Trophoblast cell (in vitro differentiated cells and primary cell): ENCODE results near the gene LRRC37B.
A peak's percentile ranks its signal among the peaks of the same experiment; 100 is the strongest.

ENCODE experiments used
- DNase-seq, 2 donors: peaks; one replicate each; pipeline ENCODE4 v3.0.0-alpha.2; 2016
- H2AFZ ChIP-seq: 2 replicates; pipeline ENCODE4 v1.6.1; 2013; ENCODE audit warnings: low read length, moderate library complexity, mild to moderate bottlenecking; ENCODE audit not compliant: insufficient read depth, poor library complexity
- H2AK5ac ChIP-seq: 2 replicates; pipeline ENCODE4 v1.6.1; 2013; ENCODE audit warnings: mild to moderate bottlenecking, low read length
- H2BK120ac ChIP-seq: 2 replicates; pipeline ENCODE4 v1.6.1; 2013; ENCODE audit warnings: low read length, mild to moderate bottlenecking, moderate library complexity; ENCODE audit not compliant: insufficient read depth, poor library complexity
- H2BK12ac ChIP-seq: 2 replicates; pipeline ENCODE4 v1.6.1; 2013; ENCODE audit warnings: mild to moderate bottlenecking, low read length, moderate library complexity
- H2BK5ac ChIP-seq: 2 replicates; pipeline ENCODE4 v1.6.1; 2013; ENCODE audit warnings: low read length, low read depth, moderate library complexity, mild to moderate bottlenecking; ENCODE audit not compliant: poor library complexity
- H3K14ac ChIP-seq: 2 replicates; pipeline ENCODE4 v1.6.1; 2013; ENCODE audit warnings: mild to moderate bottlenecking, low read length
- H3K18ac ChIP-seq: 2 replicates; pipeline ENCODE4 v1.6.1; 2013; ENCODE audit warnings: mild to moderate bottlenecking, low read length
- H3K23ac ChIP-seq: 2 replicates; pipeline ENCODE4 v1.6.1; 2013; ENCODE audit warnings: low read length
- H3K27ac ChIP-seq: 2 replicates; pipeline ENCODE4 v1.5.1; 2013; ENCODE audit warnings: low read depth, mild to moderate bottlenecking, inconsistent platforms, low read length, moderate library complexity
- H3K27me3 ChIP-seq: 2 replicates; pipeline ENCODE4 v1.6.1; 2013; ENCODE audit warnings: inconsistent platforms, mild to moderate bottlenecking, low read length, moderate library complexity; ENCODE audit not compliant: insufficient read depth
- H3K36me3 ChIP-seq, 2 experiments: 1 replicate in 1 of 2; 2 replicates in 1 of 2; pipeline ENCODE4 v1.6.1; 2013; ENCODE audit warnings: low read length in 2 of 2, mild to moderate bottlenecking in 2 of 2, moderate library complexity in 1 of 2; ENCODE audit not compliant: insufficient read depth in 2 of 2, control insufficient read depth in 1 of 2
- H3K4ac ChIP-seq: 2 replicates; pipeline ENCODE4 v1.6.1; 2013; ENCODE audit warnings: low read depth, mild to moderate bottlenecking, low read length, moderate library complexity
- H3K4me1 ChIP-seq, 2 experiments: 1 replicate in 1 of 2; 2 replicates in 1 of 2; pipeline ENCODE4 v1.6.1; 2013; ENCODE audit warnings: low read length in 2 of 2, mild to moderate bottlenecking in 2 of 2, moderate library complexity in 1 of 2; ENCODE audit not compliant: insufficient read depth in 2 of 2, control insufficient read depth in 1 of 2
- H3K4me2 ChIP-seq: 2 replicates; pipeline ENCODE4 v1.6.1; 2013; ENCODE audit warnings: inconsistent platforms, mild to moderate bottlenecking, low read length, moderate library complexity
- H3K4me3 ChIP-seq: 2 replicates; pipeline ENCODE4 v1.5.1; 2013; ENCODE audit warnings: mild to moderate bottlenecking, low read depth, low read length, inconsistent platforms
- H3K79me1 ChIP-seq: one replicate; pipeline ENCODE4 v1.6.1; 2013; ENCODE audit warnings: low read length
- H3K79me2 ChIP-seq: 2 replicates; pipeline ENCODE4 v1.6.1; 2013; ENCODE audit warnings: low read length, mild to moderate bottlenecking; ENCODE audit not compliant: control insufficient read depth, insufficient read depth, poor library complexity
- H3K9ac ChIP-seq: 2 replicates; pipeline ENCODE4 v1.6.1; 2013; ENCODE audit warnings: mild to moderate bottlenecking, low read length
- H3K9me3 ChIP-seq: 2 replicates; pipeline ENCODE4 v1.6.1; 2013; ENCODE audit warnings: low read depth, mild to moderate bottlenecking, control low read depth, inconsistent platforms, low read length; ENCODE audit not compliant: insufficient read depth
- H4K12ac ChIP-seq: 2 replicates; pipeline ENCODE4 v1.6.1; 2013; ENCODE audit warnings: low read depth, mild to moderate bottlenecking, low read length, moderate library complexity
- H4K8ac ChIP-seq: 2 replicates; pipeline ENCODE4 v1.6.1; 2013; ENCODE audit warnings: low read depth, mild to moderate bottlenecking, low read length, moderate library complexity
- H4K91ac ChIP-seq: one replicate; pipeline ENCODE4 v1.6.1; 2013; ENCODE audit warnings: low read depth, mild to moderate bottlenecking, low read length, moderate library complexity
- WGBS: extraction: QIAGEN DNeasy Blood & Tissue Kit; methylation state at CpG from one replicate; pipeline ENCODE4 v1.1.7; 2013; ENCODE audit warnings: missing lambda C conversion rate; ENCODE audit not compliant: insufficient read length, insufficient coverage; ENCODE audit errors: extremely low coverage; 5-methylcytosine and 5-hydroxymethylcytosine counted together

LRRC37B gene

DNA sequence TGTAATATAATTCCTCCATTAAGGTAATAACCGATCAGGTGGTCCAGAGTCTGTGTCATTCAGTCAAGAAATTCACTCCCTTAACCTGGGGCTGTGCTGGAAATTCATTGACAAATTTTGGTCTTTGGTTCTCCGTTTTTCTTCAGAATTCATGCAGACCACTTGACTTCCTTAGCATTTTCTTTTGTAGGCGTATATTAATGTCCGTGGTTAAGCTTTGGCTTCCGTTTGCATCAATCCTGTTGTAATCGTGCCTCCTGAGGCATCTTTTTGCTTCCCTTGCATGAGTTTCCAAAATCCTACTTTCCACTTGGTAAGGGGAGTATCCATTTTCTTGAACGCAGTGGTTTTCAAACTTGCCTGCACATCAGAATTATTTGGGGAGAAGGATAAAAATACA is 9.0 kb downstream of the LRRC37B start:
- Histone ChIP-seq H3K79me1 (no peaks in the 10 kb centered on the region), H2AK5ac (no peak overlapping the region), H3K14ac (no peak overlapping the region), H4K91ac (no peak overlapping the region), H3K27ac (no peak overlapping the region), H4K8ac (no peak overlapping the region), H2BK120ac (no peak overlapping the region), H3K4me1 (peaks cover 0 to 4% of the 10 kb centered on the region in 2 experiments), H3K27me3 (no peaks in the 10 kb centered on the region), H3K23ac (no peak overlapping the region), H3K36me3 (peaks cover 4% of the 10 kb centered on the region in 2 experiments), H3K18ac (no peak overlapping the region), H3K4me2 (no peak overlapping the region), H2BK5ac (no peak overlapping the region), H4K12ac (no peak overlapping the region), H3K79me2 (no peaks in the 10 kb centered on the region), H3K4me3 (no peak overlapping the region), H3K9me3 (peaks cover 2% of the 10 kb centered on the region), H3K4ac (no peak overlapping the region), H2AFZ (no peak overlapping the region), H3K9ac (no peak overlapping the region), H2BK12ac (no peak overlapping the region)
- DNase-seq = no peak
- no CpG with 5 or more reads among the region's 7 CpGs for WGBS

DNA sequence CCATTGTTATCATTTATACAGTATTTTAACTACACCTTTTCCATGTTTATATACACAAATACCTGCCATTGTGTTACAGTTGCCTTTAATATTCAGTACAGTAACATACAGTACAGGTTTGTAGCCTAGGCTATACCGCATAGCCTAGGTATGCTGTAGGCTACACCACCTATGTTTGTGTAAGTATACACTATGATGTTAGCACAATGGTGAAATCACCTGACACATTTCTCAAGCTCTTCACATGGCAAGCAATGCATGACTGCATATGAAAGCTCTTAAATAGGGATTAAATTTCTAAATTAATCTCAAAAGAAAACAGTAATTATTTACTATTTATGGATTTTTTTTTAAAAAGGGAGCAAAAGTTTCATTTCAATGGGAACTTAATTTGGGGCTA is 12.0 kb downstream of the LRRC37B start:
- Histone ChIP-seq H4K91ac (no peak overlapping the region), H3K4me1 (peaks cover 0 to 5% of the 10 kb centered on the region in 2 experiments), H3K9me3 (peaks cover 3% of the 10 kb centered on the region), H2BK12ac (no peak overlapping the region), H3K27me3 (no peaks in the 10 kb centered on the region), H4K12ac (no peak overlapping the region), H3K23ac (no peak overlapping the region), H3K79me2 (no peaks in the 10 kb centered on the region), H3K4ac (no peak overlapping the region), H2BK120ac (no peak overlapping the region), H3K27ac (no peak overlapping the region), H2AFZ (no peak overlapping the region), H3K18ac (no peak overlapping the region), H3K4me2 (no peak overlapping the region), H3K4me3 (no peak overlapping the region), H2AK5ac (no peak overlapping the region), H4K8ac (no peak overlapping the region), H3K9ac (no peak overlapping the region), H3K36me3 (peaks cover 7% of the 10 kb centered on the region in 2 experiments), H3K79me1 (no peaks in the 10 kb centered on the region), H2BK5ac (no peak overlapping the region), H3K14ac (no peak overlapping the region)
- no CpG with 5 or more reads among the region's 1 CpG for WGBS
- no peak for DNase-seq

DNA sequence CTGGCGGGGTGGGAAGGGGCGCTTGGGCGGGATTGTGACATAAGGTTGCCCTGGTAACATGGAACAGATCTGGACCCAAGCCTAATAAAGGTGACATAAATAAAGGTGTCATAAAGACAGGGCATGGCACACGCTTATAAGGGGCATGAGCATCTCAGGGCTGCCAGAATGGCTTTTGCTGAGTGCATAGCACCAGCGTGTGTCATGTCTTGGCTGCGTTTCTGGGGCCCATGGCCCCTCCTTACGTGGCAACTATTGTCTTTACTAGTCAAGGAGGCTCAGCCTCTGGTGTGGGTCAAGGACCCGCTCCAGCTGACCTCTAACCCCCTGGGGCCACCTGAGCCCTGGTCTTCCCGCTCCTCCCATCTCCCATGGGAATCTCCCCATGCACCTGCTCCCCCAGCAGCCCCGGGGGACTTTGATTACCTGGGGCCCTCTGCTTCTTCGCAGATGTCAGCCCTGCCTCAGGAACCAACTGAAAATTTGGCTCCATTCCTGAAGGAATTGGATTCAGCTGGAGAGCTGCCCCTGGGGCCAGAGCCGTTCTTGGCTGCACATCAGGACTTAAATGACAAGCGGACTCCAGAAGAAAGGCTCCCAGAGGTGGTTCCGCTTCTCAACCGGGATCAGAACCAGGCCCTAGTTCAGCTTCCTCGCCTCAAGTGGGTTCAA is 13.9 kb downstream of the LRRC37B start:
- no peak overlapping the region for H2BK5ac ChIP-seq
- H3K27ac ChIP-seq = no peak overlapping the region
- H3K4me2 ChIP-seq = no peak overlapping the region
- H4K91ac ChIP-seq = no peak overlapping the region
- H3K79me1 ChIP-seq = no peaks in the 10 kb centered on the region
- H2AK5ac ChIP-seq = no peak overlapping the region
- H3K18ac ChIP-seq = no peak overlapping the region
- no peaks in the 10 kb centered on the region for H3K27me3 ChIP-seq
- no peak overlapping the region for H3K14ac ChIP-seq
- H3K23ac ChIP-seq = no peak overlapping the region
- no peak overlapping the region for H3K9ac ChIP-seq
- H3K9me3 ChIP-seq = peaks cover 3% of the 10 kb centered on the region
- no peak overlapping the region for H2AFZ ChIP-seq
- H3K4me1 ChIP-seq = peaks cover 0 to 5% of the 10 kb centered on the region in 2 experiments
- no peak overlapping the region for H4K12ac ChIP-seq
- H2BK120ac ChIP-seq = no peak overlapping the region
- H3K79me2 ChIP-seq = no peaks in the 10 kb centered on the region
- no CpG with 5 or more reads among the region's 16 CpGs for WGBS
- H3K4me3 ChIP-seq = no peak overlapping the region
- no peak overlapping the region for H2BK12ac ChIP-seq
- no peak overlapping the region for H4K8ac ChIP-seq
- peaks cover 7% of the 10 kb centered on the region in 2 experiments for H3K36me3 ChIP-seq
- no peak overlapping the region for H3K4ac ChIP-seq
- no peak for DNase-seq

DNA sequence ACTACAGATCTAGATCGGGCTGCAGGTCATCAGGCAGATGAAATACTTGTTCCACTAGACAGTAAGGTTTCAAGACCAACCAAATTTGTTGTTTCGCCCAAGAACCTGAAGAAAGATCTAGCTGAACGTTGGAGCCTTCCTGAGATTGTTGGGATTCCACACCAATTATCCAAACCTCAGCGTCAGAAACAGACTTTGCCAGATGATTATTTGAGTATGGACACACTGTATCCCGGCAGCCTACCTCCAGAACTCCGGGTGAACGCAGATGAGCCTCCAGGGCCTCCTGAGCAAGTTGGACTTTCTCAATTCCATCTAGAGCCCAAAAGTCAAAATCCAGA is 14.4 kb downstream of the LRRC37B start:
- Histone ChIP-seq H2AFZ (no peak overlapping the region), H3K4me2 (no peak overlapping the region), H2BK5ac (no peak overlapping the region), H3K27ac (no peak overlapping the region), H3K9me3 (peaks cover 3% of the 10 kb centered on the region), H3K79me1 (no peaks in the 10 kb centered on the region), H3K4ac (no peak overlapping the region), H3K36me3 (peaks cover 7% of the 10 kb centered on the region in 2 experiments), H3K4me3 (no peak overlapping the region), H2BK12ac (no peak overlapping the region), H4K91ac (no peak overlapping the region), H3K23ac (no peak overlapping the region), H3K9ac (no peak overlapping the region), H4K12ac (no peak overlapping the region), H2AK5ac (no peak overlapping the region), H3K4me1 (peaks cover 0 to 5% of the 10 kb centered on the region in 2 experiments), H4K8ac (no peak overlapping the region), H3K27me3 (no peaks in the 10 kb centered on the region), H3K14ac (no peak overlapping the region), H3K18ac (no peak overlapping the region), H2BK120ac (no peak overlapping the region), H3K79me2 (no peaks in the 10 kb centered on the region)
- peak; percentile 9 to 69 for DNase-seq
- WGBS = no CpG with 5 or more reads among the region's 7 CpGs
